ENCODE data around the gene C14orf132.
"Not testable (repeated sequence)": the region's sequence is repeated elsewhere in the genome, so short reads cannot be mapped to it uniquely, and the experiment has no call there.

Gene C14orf132
- 3.4 to 6.8 reads per million in 2 donors for total RNA-seq

DNA sequence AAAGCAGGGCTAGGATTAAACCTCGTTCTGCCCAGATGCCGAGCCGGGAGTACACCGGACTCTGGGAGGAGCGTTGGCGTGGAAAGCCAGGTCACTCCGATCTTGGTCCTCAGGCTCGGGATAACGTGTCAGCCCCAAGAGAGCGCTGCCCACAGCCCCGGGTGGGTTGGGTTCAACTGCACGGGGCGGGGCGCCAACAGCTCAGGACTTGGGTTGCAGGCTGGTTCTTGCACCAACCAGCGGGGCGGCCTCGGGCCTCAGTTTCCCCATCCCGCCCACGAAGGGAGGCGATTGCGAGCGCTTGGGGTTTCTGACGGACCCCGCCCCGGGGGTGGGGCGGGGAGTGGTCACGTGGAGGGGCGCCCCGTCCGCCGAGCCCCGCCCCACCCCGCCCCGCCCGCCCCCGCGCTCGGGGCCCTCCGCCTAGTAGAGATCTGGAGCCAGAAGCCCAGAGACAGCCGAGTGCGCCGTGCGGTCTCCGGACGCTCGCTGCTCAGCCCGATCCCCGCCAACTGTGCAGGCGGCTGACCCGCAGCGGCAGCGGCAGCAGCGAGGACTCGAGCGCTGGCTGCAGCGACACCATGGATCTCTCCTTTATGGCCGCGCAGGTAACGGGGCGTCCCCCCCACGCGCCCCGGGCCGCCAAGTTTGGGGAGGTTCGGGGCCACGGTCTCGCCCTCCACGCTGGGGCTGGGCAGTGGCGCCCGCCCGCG, at the start of gene C14orf132:
Gene C14orf132, plus strand, starts transcription at position 443 of the 713 bp plus-strand sequence. Its CDS starts 139 bp downstream, at position 582.
- peak in 3 of 5 experiments; percentile 29 to 49 (median 32) for DNase-seq

DNA sequence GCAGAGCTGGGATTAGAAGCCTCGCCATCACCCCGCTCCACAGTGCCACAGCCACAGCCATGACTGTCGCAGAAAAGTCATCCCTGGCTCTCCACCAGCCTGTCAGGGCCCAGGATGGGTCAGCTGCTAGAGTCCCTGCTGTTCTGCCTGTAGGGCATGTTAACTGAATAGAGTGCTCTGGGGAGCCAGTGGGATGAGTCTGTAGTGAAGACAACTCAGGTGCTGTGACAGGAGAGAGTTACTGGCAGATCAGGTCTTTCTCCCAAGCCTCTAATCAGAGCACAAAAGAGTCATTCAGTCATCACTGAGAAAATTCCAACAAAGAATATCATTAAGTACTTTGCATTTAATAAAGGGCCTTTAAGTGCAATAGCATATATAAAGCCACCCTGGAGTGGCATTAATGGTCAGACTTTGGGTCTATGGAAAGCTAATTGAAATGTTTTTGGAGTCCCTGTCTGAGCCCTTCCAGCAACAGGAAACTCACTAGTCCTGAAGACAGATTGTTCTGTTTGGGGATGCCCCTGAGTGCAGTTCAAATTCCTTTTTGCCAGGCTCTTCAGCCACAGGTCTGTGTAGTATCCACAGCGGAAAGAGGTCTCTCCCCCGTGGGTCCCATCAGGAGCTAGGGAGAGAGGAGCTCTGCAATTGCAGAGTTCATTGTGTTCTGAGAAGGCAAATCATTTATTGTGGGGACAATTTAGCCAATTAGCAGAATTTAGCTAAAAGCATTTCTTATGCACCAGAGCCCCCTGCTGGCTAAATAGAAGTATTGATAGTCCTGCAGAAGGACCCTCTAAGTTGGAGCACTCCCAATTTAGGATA, 45.2 kb upstream of the C14orf132 start:
- peak in 2 of 5 experiments; percentile 6 to 26 for DNase-seq

DNA sequence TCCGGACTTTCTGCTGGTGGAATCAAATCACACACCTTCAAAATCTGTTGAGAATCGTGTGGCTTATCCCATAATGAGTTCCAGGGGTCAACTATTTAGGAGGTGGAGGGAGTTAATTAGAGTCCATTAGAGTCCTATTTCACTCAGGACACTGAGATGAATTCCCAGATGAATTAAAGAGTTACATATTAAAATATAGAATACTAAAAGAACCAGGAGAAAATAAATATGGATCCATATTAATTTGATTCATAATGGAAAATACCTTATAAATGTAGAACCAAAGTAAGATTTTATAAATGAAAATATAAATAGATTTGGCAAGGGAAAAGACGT, 44.6 kb upstream of the C14orf132 start:
- DNase-seq, result no peak

DNA sequence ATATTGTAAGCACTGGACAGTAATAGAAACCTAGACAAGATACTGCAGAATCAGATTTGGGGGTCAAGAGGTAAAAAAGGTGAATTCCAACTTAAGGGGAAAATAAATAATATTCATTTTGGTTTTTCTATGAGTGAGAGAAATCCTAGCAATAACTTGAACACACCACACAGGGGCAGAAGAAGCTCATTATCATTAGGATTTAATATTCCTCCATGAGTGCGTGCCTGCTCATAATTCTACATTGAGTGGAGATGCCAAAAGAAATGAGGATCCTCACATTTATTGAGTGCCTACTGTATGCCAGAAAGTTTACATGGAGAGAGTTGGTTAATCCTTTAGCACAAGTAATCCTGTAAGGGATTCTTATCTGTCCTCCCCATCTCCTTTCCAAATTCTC, 40.5 kb upstream of the C14orf132 start:
- DNase-seq, result no peak

DNA sequence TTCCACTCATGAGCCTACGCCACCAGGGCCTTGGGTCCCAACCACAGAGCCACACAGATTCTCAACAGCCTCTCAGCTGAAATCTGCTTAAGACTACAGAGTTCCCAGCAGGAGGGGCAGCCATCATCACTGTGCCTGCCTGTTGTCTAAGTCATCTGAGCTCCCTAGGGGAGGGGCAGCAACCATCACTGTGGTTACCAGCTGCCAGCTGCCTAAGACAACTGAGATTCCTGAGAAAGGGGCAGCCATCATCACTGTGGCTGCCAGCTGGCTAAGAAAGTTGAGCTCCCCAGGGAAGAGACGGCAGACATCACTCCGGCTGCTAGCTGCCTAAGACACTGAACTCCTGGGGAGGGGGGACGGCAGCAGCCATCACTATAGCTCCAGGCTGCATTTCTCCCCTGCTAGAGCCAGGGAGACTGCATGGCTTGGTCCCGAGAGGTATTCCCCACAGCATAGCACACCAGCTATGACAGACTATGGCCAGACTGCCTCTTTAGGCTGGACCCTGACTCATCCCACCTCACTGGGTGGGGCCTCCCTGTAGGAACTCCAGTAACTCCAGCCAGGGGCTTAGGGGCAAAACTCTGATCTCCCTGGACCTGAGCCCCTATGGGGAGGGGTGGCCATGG, 37.2 kb upstream of the C14orf132 start:
- DNase-seq, result no peak

DNA sequence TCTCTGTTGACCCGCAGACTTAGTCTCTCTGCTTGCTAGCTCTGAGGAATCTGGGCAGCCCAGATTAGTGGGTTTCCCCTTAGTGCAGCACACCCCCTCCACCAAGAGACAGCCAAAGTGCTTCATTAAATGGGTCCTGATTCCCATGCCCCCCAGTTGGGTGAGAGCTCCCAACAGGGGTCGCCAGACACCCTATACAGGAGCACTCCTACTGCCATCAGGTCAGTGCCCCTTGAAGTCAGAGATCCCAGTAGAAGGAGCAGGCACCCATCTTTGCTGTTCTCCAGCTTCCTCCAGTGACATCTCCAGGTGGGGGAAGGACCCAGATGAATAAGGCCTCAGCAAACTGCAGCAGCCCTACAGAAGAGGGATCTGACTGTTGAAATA, 36.7 kb upstream of the C14orf132 start:
- no peak for DNase-seq

DNA sequence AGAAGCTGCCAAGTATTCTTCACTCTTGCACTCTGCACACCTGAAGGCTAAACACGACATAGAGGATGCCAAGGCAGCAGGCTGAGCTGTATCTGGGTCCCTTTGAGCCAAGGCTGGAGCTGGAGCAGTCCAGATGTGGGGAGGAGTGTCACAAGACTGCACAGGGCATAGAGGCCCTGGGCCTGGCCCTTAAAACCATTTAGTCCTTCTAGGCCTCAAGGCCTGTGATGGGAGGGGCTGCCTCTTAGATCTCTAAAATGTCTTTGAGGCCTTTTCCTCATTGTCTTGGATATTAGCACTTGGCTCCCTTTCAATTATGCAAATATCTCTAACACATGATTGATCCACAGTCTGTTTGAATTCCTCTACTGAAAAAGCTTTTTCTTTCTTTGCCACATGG, 28.0 kb upstream of the C14orf132 start:
- no peak for DNase-seq

DNA sequence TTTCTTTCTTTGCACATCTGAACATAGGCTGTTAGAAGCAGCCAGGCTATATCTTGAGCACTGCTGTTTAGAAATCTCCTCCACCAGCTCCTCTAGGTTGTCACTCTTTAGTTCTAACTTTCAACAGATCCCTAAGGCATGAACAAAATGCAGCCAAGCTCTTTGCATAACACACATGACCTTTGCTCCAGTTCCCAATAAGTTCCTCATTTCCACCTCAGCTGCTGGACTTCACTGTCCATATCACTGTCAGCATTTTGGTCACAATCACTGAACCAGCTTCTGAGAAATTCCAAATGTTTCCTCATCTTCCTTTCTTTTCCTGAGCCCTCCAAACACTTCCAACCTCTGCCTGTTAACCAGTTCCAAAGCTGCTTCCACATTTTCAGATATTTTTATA, 27.6 kb upstream of the C14orf132 start:
- no peak for DNase-seq

- DNase-seq, result not testable (repeated sequence)
Measured at GRCh38 chr14:96012757-96013156, 26.4 kb upstream of the C14orf132 start.

GRCh38 chr14:96014176-96014575, 25.0 kb upstream of the C14orf132 start:
- DNase-seq, result no peak

DNA sequence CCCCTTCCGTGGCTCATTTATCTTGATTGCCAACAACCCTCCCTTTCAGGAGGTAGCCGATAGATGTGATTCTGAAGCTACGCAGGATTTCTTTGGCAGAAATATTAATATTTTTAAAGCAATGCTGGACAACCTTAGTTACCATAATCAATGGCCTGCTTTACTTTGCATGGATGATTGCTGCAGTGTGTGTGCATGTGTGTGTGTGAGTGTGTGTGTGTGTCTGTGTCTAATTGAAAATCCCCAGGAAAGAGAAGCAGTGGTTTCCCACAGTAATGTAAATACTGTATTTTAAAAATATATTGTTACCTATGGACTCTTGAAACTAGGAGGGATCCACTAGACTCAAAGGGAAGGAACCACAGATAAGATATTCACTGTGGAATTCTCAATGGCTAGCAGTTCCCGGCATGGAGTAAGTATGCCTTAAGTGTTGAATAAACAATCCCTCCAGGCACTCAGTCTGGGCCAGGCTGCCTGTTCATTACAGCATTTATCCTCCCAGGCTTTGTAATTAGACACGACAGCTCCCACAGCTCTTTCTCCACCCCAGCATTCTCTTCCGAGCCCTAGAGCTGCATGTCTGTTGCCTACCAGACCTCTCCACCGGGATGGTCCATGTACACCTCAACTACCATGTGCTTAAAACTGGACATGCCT, 22.5 kb upstream of the C14orf132 start:
- no peak for DNase-seq

GRCh38 chr14:96017882-96018281, 21.3 kb upstream of the C14orf132 start:
- no peak for DNase-seq

- peak in 1 of 5 experiments; percentile 4 for DNase-seq
Measured at GRCh38 chr14:96027431-96028355, 11.5 kb upstream of the C14orf132 start.

- DNase-seq, result no peak
Measured at GRCh38 chr14:96029089-96029645, 10.0 kb upstream of the C14orf132 start.

- DNase-seq, result no peak
Measured at GRCh38 chr14:96030108-96030760, 8.9 kb upstream of the C14orf132 start.

GRCh38 chr14:96031691-96032090, 7.5 kb upstream of the C14orf132 start:
- no peak for DNase-seq

DNA sequence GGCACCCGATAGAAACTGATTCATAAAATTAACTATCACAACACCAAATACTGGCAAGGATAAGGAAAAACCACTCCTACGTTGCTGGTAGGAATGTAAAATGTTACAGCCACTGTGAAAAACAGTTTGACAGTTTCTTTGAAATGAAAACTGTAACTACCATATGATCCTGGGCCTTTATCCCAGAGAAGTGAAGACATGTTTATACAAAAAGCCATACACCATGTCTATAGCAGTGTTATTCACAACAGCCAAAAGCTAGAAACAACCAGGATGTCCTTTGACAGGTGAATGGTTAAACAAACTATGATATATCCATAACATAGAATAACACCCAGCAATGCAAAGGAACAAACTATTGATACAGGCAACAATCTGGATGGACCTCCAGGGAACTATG, 3.7 kb upstream of the C14orf132 start:
- DNase-seq, result no peak

DNA sequence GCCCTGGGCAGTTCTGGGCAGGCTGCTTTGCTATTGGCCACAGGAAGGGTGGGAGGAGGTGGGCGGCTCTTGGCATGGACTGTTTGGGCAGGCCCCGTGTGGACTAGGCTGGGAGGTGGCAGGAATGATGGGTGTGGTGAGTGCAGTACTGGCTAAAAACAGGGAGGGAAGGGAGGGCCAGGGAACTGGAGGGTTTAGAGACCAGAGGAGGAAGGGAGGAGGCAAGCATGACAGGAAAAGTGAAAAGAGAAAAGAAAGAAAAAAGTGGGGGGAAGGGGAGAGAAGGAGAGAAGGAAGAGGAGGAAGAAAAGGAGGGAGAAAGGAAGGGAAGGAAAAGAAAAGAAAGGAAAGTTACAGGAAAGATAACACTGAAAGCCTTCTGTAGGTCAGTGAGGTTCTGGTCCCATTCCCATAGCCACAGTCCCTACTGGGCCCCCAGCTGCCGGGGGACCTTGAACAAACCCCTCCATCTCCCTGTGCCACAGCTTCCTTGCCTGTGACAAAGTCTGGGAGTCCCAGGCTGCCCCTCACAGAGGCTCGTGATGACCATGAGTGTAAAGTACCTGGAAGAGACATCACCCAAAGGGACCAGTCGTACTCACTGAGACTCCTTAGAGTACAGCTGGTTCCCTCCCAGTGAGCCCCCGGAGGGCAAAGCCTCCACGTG, 1.1 kb upstream of the C14orf132 start:
- DNase-seq, result no peak

GRCh38 chr14:96038558-96038919, 623 bp upstream of the C14orf132 start:
- peak in 1 of 5 experiments; percentile 2 for DNase-seq

- DNase-seq, result no peak
Measured at GRCh38 chr14:96039633-96040311, 610 bp downstream of the C14orf132 start.

Measured in T-helper 2 cell (primary cell).